Left ventricle myocardium inferior (tissue), 1 donor: ENCODE data around the gene EVI2B. TPM values are rescaled to one million over a fixed set of nuclear protein-coding genes. Genes with fewer than 3 reads are reported as not detected.
"Not testable (repeated sequence)": the region's sequence is repeated elsewhere in the genome, so short reads cannot be mapped to it uniquely, and the experiment has no call there.

Experiments
- DNase-seq: peaks from one replicate; pipeline ENCODE4 v3.0.0-alpha.2; 2020
- H3K27ac ChIP-seq: fragments of 200-600 bp; replicated peaks from 2 replicates; pipeline ENCODE4 v1.8.0; 2021
- H3K27me3 ChIP-seq: fragments of 200-600 bp; 2 replicates; pipeline ENCODE4 v1.8.0; 2021; ENCODE audit warnings: low read depth
- H3K36me3 ChIP-seq: fragments of 200-600 bp; 2 replicates; pipeline ENCODE4 v1.8.0; 2021
- H3K4me1 ChIP-seq: fragments of 200-600 bp; 2 replicates; pipeline ENCODE4 v1.8.0; 2021
- H3K4me3 ChIP-seq: fragments of 200-600 bp; 2 replicates; pipeline ENCODE4 v1.8.0; 2021; ENCODE audit warnings: mild to moderate bottlenecking, moderate library complexity
- H3K9me3 ChIP-seq: fragments of 200-600 bp; replicated peaks from 2 replicates; pipeline ENCODE4 v1.8.0; 2021
- intact Hi-C: fragments of 100-400 bp; cut with micrococcal nuclease; formaldehyde crosslinking; loops from one replicate; pipeline ENCODE4 v1.11.0; 2022
- total RNA-seq: library from RNA; stranded (reverse); fragmentation: NEBNext Ultra II Directional; extraction: Animal tissue kit (Norgen Biotek cat#: 25700); gene quantifications from one replicate; pipeline ENCODE4 v1.2.1, GENCODE V29; 2021
- TF ChIP-seq, protein P1 (sequence below): fragments of 200-600 bp; IDR thresholded peaks from 2 replicates; pipeline ENCODE4 v1.8.0; 2021; ENCODE audit warnings: antibody characterized with exemption, mild to moderate bottlenecking, borderline replicate concordance
- donor health status: DM: no; HTN: yes; CAD: no; lungs with severe emphysema.

The EVI2B gene
- total RNA-seq, 1 donor from 2014 or later: 2.7 TPM

- peak overlapping the region; percentile 67 for H3K27ac ChIP-seq
- peaks cover 8% of the 10 kb centered on the region for H3K4me1 ChIP-seq
- intact Hi-C loops: no loop called here
- no peaks in the 10 kb centered on the region for H3K27me3 ChIP-seq
- H3K9me3 ChIP-seq: no peaks in the 10 kb centered on the region
- peak; percentile 40 for DNase-seq
- no peaks in the 10 kb centered on the region for H3K36me3 ChIP-seq
- peak overlapping the region; percentile 41 for H3K4me3 ChIP-seq
- TF ChIP-seq, protein P1, sequence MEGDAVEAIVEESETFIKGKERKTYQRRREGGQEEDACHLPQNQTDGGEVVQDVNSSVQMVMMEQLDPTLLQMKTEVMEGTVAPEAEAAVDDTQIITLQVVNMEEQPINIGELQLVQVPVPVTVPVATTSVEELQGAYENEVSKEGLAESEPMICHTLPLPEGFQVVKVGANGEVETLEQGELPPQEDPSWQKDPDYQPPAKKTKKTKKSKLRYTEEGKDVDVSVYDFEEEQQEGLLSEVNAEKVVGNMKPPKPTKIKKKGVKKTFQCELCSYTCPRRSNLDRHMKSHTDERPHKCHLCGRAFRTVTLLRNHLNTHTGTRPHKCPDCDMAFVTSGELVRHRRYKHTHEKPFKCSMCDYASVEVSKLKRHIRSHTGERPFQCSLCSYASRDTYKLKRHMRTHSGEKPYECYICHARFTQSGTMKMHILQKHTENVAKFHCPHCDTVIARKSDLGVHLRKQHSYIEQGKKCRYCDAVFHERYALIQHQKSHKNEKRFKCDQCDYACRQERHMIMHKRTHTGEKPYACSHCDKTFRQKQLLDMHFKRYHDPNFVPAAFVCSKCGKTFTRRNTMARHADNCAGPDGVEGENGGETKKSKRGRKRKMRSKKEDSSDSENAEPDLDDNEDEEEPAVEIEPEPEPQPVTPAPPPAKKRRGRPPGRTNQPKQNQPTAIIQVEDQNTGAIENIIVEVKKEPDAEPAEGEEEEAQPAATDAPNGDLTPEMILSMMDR: no peak
Measured at GRCh38 chr17:31318298-31318801, 4.5 kb upstream of the EVI2B start.

DNA sequence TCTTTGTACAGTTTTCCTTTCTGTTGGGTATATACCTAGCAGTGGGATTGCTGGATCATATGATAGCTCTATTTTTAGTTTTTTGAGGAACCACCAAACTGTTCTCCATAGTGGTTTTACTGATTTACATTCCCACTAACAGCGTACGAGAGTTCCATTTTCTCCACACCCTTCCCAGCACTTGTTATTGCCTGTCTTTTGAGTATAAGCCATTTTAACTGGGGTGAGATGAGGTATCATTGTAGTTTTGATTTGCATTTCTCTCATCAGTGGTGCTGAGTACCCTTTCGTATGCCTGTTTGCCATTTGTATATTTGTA, 887 bp upstream of the EVI2B start:
- intact Hi-C loops: no loop called here
- H3K27me3 ChIP-seq: no peaks in the 10 kb centered on the region
- no peak for DNase-seq
- H3K9me3 ChIP-seq: no peaks in the 10 kb centered on the region
- H3K27ac ChIP-seq: no peak overlapping the region
- H3K4me3 ChIP-seq: no peak overlapping the region
- TF ChIP-seq, protein P1: no peak
- H3K36me3 ChIP-seq: no peaks in the 10 kb centered on the region
- H3K4me1 ChIP-seq: peaks cover 8% of the 10 kb centered on the region

GRCh38 chr17:31312223-31312622, 1.6 kb downstream of the EVI2B start:
- DNase-seq, H3K27me3 ChIP-seq, H3K27ac ChIP-seq, H3K4me1 ChIP-seq, intact Hi-C loops, H3K36me3 ChIP-seq, H3K9me3 ChIP-seq: not testable (repeated sequence)
- peak overlapping the region; percentile 2 for H3K4me3 ChIP-seq

DNA sequence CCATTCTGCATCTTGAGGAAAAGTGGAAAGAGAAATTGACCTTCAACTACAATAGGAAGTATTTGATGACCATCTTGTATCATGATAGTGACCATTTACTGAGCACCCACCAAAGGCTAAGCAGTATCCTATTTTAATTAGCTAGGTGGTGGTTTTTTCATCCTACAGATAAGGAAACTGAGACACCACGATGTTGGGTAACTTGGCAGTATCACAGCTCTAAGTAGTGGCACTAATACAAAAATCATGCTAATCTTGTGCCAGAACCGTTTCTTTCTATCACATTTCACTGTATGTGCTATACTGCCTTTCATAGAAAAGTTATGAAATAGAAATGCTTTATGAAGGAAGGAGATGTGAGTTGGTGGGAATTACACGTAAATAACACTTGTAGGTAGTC, 2.3 kb downstream of the EVI2B start:
- H3K9me3 ChIP-seq: no peaks in the 10 kb centered on the region
- H3K27me3 ChIP-seq: no peaks in the 10 kb centered on the region
- DNase-seq: no peak
- H3K36me3 ChIP-seq: no peaks in the 10 kb centered on the region
- TF ChIP-seq, protein P1: no peak
- H3K4me3 ChIP-seq: peak overlapping the region; percentile 2
- no peak overlapping the region for H3K27ac ChIP-seq
- H3K4me1 ChIP-seq: no peaks in the 10 kb centered on the region
- intact Hi-C loops: no loop called here

DNA sequence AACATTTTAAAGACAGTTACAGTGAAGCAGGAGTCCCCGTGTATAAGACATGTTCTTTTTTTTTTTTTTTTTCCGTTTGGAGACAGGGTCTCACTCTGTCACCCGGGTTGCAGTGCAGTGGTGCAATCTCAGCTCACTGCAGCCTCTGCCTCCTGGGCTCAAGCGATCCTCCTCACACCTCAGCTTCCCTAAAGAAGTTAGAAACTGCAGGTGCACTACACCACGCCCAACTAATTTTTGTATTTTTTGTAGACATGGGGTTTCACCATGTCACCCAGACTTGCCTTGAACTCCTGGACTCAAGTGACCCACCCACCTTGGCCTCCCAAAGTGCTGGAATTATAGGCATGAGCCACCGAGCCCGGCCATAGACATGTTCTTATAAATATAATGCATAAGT, 3.0 kb downstream of the EVI2B start:
- Histone ChIP-seq H3K36me3 (no peaks in the 10 kb centered on the region), H3K4me1 (no peaks in the 10 kb centered on the region), H3K9me3 (no peaks in the 10 kb centered on the region), H3K27ac (peak overlapping the region; percentile 36), H3K27me3 (no peaks in the 10 kb centered on the region), H3K4me3 (peak overlapping the region; percentile 2)
- intact Hi-C loops: no loop called here
- DNase-seq: no peak
- TF ChIP-seq, protein P1: no peak

GRCh38 chr17:31310260-31310659, 3.6 kb downstream of the EVI2B start:
- H3K27ac ChIP-seq: peak overlapping the region; percentile 36
- no peak for DNase-seq
- no peaks in the 10 kb centered on the region for H3K27me3 ChIP-seq
- intact Hi-C loops: no loop called here
- TF ChIP-seq, protein P1: no peak
- H3K4me1 ChIP-seq: no peaks in the 10 kb centered on the region
- H3K4me3 ChIP-seq: peak overlapping the region; percentile 2
- no peaks in the 10 kb centered on the region for H3K36me3 ChIP-seq
- no peaks in the 10 kb centered on the region for H3K9me3 ChIP-seq
